HUES6 (cell line): ENCODE measurements around the gene SPHK1.

Experiments used
- H3K27ac ChIP-seq: 2 replicates; pipeline ENCODE4 v1.7.0; 2013; ENCODE audit warnings: low read depth, mild to moderate bottlenecking, low read length, inconsistent platforms
- H3K27me3 ChIP-seq: 2 replicates; pipeline ENCODE4 v1.6.1; 2013; ENCODE audit warnings: low read length; ENCODE audit not compliant: control insufficient read depth, insufficient read depth
- H3K36me3 ChIP-seq: 2 replicates; pipeline ENCODE4 v1.6.1; 2013; ENCODE audit warnings: low read length; ENCODE audit not compliant: control insufficient read depth, insufficient read depth
- H3K4me1 ChIP-seq: 2 replicates; pipeline ENCODE4 v1.6.1; 2013; ENCODE audit warnings: low read length; ENCODE audit not compliant: control insufficient read depth, insufficient read depth
- H3K4me3 ChIP-seq: 2 replicates; pipeline ENCODE4 v1.5.1; 2013; ENCODE audit warnings: low read depth, low read length
- H3K9ac ChIP-seq: one replicate; pipeline ENCODE4 v1.6.1; 2013; ENCODE audit warnings: mild to moderate bottlenecking, low read length
- H3K9me3 ChIP-seq: 2 replicates; pipeline ENCODE4 v1.6.1; 2013; ENCODE audit warnings: low read depth, low read length; ENCODE audit not compliant: control insufficient read depth, insufficient read depth

The SPHK1 gene

GRCh38 chr17:76365256-76365903 is 19.0 kb upstream of the SPHK1 start:
- Histone ChIP-seq H3K4me1 (no peaks in the 10 kb centered on the region), H3K27me3 (no peaks in the 10 kb centered on the region), H3K9ac (no peak overlapping the region), H3K36me3 (no peaks in the 10 kb centered on the region), H3K27ac (no peak overlapping the region), H3K9me3 (no peaks in the 10 kb centered on the region), H3K4me3 (no peak overlapping the region)

GRCh38 chr17:76366247-76366646 is 18.2 kb upstream of the SPHK1 start:
- no peaks in the 10 kb centered on the region for H3K27me3 ChIP-seq
- no peaks in the 10 kb centered on the region for H3K4me1 ChIP-seq
- no peaks in the 10 kb centered on the region for H3K9me3 ChIP-seq
- no peak overlapping the region for H3K4me3 ChIP-seq
- H3K36me3 ChIP-seq, result no peaks in the 10 kb centered on the region
- no peak overlapping the region for H3K9ac ChIP-seq
- no peak overlapping the region for H3K27ac ChIP-seq

GRCh38 chr17:76367642-76368041 is 16.8 kb upstream of the SPHK1 start:
- Histone ChIP-seq H3K4me3 (no peak overlapping the region), H3K36me3 (no peaks in the 10 kb centered on the region), H3K4me1 (no peaks in the 10 kb centered on the region), H3K27ac (no peak overlapping the region), H3K9ac (no peak overlapping the region), H3K9me3 (no peaks in the 10 kb centered on the region), H3K27me3 (no peaks in the 10 kb centered on the region)

- Histone ChIP-seq H3K9me3 (no peaks in the 10 kb centered on the region), H3K36me3 (no peaks in the 10 kb centered on the region), H3K4me1 (0 out of 2 replicates have a peak, but pooled peaks cover under 1% of the 10 kb centered on the region), H3K9ac (no peak overlapping the region), H3K4me3 (no peak overlapping the region), H3K27me3 (no peaks in the 10 kb centered on the region), H3K27ac (no peak overlapping the region)
Observed at GRCh38 chr17:76368545-76368944, 15.9 kb upstream of the SPHK1 start.

- no peaks in the 10 kb centered on the region for H3K27me3 ChIP-seq
- H3K36me3 ChIP-seq, result no peaks in the 10 kb centered on the region
- peaks cover 4% of the 10 kb centered on the region; the same call in 1 of the 2 replicates for H3K4me1 ChIP-seq
- H3K27ac ChIP-seq, result no peak overlapping the region
- no peak overlapping the region for H3K9ac ChIP-seq
- H3K4me3 ChIP-seq, result no peak overlapping the region
- no peaks in the 10 kb centered on the region for H3K9me3 ChIP-seq
Observed at GRCh38 chr17:76369379-76369778, 15.0 kb upstream of the SPHK1 start.

GRCh38 chr17:76369804-76370203 is 14.6 kb upstream of the SPHK1 start:
- H3K4me1 ChIP-seq, result peaks cover 4% of the 10 kb centered on the region; the same call in 1 of the 2 replicates
- H3K4me3 ChIP-seq, result no peak overlapping the region
- no peak overlapping the region for H3K27ac ChIP-seq
- H3K27me3 ChIP-seq, result no peaks in the 10 kb centered on the region
- H3K9me3 ChIP-seq, result no peaks in the 10 kb centered on the region
- no peaks in the 10 kb centered on the region for H3K36me3 ChIP-seq
- H3K9ac ChIP-seq, result no peak overlapping the region

GRCh38 chr17:76370261-76370993 is 14.0 kb upstream of the SPHK1 start:
- Histone ChIP-seq H3K9me3 (no peaks in the 10 kb centered on the region), H3K36me3 (no peaks in the 10 kb centered on the region), H3K27me3 (no peaks in the 10 kb centered on the region), H3K4me1 (peaks cover 4% of the 10 kb centered on the region; the same call in 1 of the 2 replicates), H3K27ac (no peak overlapping the region), H3K4me3 (no peak overlapping the region), H3K9ac (no peak overlapping the region)

- Histone ChIP-seq H3K27me3 (no peaks in the 10 kb centered on the region), H3K4me1 (peaks cover 4% of the 10 kb centered on the region; the same call in 1 of the 2 replicates), H3K27ac (no peak overlapping the region), H3K9ac (no peak overlapping the region), H3K36me3 (no peaks in the 10 kb centered on the region), H3K4me3 (no peak overlapping the region), H3K9me3 (no peaks in the 10 kb centered on the region)
Observed at GRCh38 chr17:76371656-76372628, 12.5 kb upstream of the SPHK1 start.

GRCh38 chr17:76376318-76377133 is 7.9 kb upstream of the SPHK1 start:
- Histone ChIP-seq H3K27me3 (no peaks in the 10 kb centered on the region), H3K9me3 (no peaks in the 10 kb centered on the region)

GRCh38 chr17:76378548-76379274 is 5.7 kb upstream of the SPHK1 start:
- Histone ChIP-seq H3K36me3 (no peaks in the 10 kb centered on the region), H3K9ac (no peak overlapping the region), H3K9me3 (no peaks in the 10 kb centered on the region), H3K27me3 (peaks cover 11% of the 10 kb centered on the region), H3K4me1 (peaks cover 17% of the 10 kb centered on the region; the same call in 1 of the 2 replicates), H3K27ac (no peak overlapping the region), H3K4me3 (no peak overlapping the region)

More at GRCh38 chr17:76376318-76377133, 7.9 kb upstream of the SPHK1 start:
- H3K4me1 ChIP-seq, result peaks cover 13% of the 10 kb centered on the region; the same call in 1 of the 2 replicates
- H3K9ac ChIP-seq, result no peak overlapping the region
- no peak overlapping the region for H3K4me3 ChIP-seq
- H3K36me3 ChIP-seq, result no peaks in the 10 kb centered on the region
- H3K27ac ChIP-seq, result no peak overlapping the region
